ENCODE measurements around the gene PPP2R5C. TPM values are rescaled to one million over a fixed set of nuclear protein-coding genes. Genes with fewer than 3 reads are reported as not detected.

Gene PPP2R5C
- total and polyA plus RNA-seq, 8 donors = 41.6 to 76.1 (median 55.9) TPM

DNA sequence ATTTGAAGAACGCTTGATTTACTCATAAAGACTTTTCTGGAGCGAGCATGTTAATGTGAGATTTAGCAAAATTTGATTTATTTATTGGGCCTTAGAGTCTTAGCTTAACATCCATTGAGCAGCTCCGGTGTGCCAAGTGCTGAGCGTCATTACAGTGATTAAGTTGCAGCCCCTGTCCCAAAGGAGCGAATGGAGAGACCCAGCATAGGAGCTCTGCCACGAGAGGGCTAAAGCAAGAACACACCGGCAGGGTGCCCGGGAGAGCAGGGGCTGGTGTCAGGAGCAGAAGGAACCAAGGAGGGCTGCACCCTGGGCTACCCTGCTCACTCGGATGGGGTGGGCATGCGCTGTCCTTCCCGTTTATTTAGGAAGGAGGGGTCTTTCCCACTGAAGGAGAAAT is 50.6 kb downstream of the PPP2R5C start:
- 29 to 37% methylated on average over 11 of the region's 11 CpGs for WGBS, 2 donors
- peak in 2 of 6 donors; percentile 24 to 44 for DNase-seq
- ATAC-seq = no peak

DNA sequence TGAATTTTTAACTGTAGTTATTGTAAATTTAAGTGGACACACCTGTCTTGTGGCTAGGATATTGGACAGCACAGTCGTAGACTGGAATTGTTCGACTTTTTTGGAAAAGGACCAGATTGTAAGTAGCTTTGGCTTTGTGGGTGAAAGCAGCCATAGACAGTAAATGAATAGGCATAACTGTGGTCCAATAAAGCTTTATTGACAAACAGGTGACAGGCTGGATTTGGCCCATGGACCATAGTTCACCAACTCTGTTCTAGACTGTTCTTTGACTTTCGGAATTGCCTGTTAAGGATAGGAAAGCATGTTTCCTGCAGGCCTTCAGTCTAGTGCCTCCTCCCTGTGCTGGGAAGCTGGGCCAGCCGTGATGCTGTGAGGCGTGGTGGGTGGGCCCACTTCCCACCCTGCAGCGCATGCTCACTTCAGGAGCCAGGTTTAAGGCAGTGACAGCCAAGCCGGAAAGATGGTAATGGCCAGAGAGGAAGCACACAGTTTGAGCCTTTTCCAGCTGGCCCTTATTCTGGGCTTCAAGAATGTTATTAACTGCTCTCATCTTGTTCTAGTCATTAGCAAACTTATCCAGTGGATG is 51.8 kb downstream of the PPP2R5C start:
- Histone ChIP-seq H3K4me1 (peaks cover 8 to 55% (median 54%) of the 10 kb centered on the region in 3 donors), H3K36me3 (no peaks in the 10 kb centered on the region), H3K4me3 (no peak overlapping the region), H3K27ac (peak overlapping the region in 2 of 4 donors; percentile 28 to 46), H3K27me3 (no peaks in the 10 kb centered on the region), H3K9me3 (no peaks in the 10 kb centered on the region)
- FAIRE-seq (no peak), ATAC-seq (no peak), DNase-seq (no peak)
- intact Hi-C loops (cut with DNase I) = loop anchor here in 1 of 3 donors (10.0 kb wide), 1 partner anchor 52 kb away; no protein-coding TSS in a partner anchor
- TF ChIP-seq, protein P1, sequence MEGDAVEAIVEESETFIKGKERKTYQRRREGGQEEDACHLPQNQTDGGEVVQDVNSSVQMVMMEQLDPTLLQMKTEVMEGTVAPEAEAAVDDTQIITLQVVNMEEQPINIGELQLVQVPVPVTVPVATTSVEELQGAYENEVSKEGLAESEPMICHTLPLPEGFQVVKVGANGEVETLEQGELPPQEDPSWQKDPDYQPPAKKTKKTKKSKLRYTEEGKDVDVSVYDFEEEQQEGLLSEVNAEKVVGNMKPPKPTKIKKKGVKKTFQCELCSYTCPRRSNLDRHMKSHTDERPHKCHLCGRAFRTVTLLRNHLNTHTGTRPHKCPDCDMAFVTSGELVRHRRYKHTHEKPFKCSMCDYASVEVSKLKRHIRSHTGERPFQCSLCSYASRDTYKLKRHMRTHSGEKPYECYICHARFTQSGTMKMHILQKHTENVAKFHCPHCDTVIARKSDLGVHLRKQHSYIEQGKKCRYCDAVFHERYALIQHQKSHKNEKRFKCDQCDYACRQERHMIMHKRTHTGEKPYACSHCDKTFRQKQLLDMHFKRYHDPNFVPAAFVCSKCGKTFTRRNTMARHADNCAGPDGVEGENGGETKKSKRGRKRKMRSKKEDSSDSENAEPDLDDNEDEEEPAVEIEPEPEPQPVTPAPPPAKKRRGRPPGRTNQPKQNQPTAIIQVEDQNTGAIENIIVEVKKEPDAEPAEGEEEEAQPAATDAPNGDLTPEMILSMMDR (IDR thresholded peaks at IDR 0.05) = no peak
- 78 to 83% methylated on average over 7 of the region's 7 CpGs for WGBS, 2 donors

More for the DNA sequence above, 50.6 kb downstream of the PPP2R5C start:
- Histone ChIP-seq H3K4me3 (peak overlapping the region in 2 of 4 donors; percentile 5 to 41), H3K27ac (peak overlapping the region in 2 of 4 donors; percentile 28 to 46), H3K27me3 (no peaks in the 10 kb centered on the region), H3K36me3 (no peaks in the 10 kb centered on the region), H3K4me1 (peaks cover 8 to 60% (median 57%) of the 10 kb centered on the region in 3 donors), H3K9me3 (no peaks in the 10 kb centered on the region)
- TF ChIP-seq, protein P1 (IDR thresholded peaks at IDR 0.05) = no peak
- no peak for FAIRE-seq
- intact Hi-C loops (cut with DNase I) = loop anchor here in 1 of 3 donors (10.0 kb wide), 1 partner anchor 53 kb away; no protein-coding TSS in a partner anchor

DNA sequence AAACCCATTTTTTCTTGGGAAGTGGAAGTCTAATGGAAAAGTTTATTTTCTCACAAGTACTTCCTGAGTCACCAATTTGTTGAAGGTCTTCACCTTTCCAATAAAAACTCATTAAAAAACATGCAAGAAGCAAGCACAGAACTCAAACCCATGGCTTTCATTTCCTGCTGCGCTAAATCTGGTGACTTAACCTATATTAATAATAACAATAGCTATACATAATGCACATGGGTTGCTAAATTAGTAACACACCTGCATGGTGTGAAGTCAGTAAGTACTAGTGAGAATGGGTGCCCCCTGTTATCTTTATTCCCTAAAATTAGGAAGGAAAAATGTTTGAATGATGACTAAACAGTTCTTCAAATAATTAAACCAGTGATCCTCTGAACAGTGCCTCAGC is 52.3 kb downstream of the PPP2R5C start:
- intact Hi-C loops (cut with DNase I) = loop anchor here in 1 of 3 donors (10.0 kb wide), 1 partner anchor 51 kb away; no protein-coding TSS in a partner anchor
- Histone ChIP-seq H3K27ac (peak overlapping the region in 1 of 4 donors; percentile 46), H3K4me1 (peaks cover 8 to 50% (median 49%) of the 10 kb centered on the region in 3 donors), H3K27me3 (no peaks in the 10 kb centered on the region), H3K9me3 (no peaks in the 10 kb centered on the region), H3K36me3 (no peaks in the 10 kb centered on the region), H3K4me3 (no peak overlapping the region)
- DNase-seq = no peak
- TF ChIP-seq, protein P1 (IDR thresholded peaks at IDR 0.05) = no peak
- no peak for ATAC-seq
- WGBS, 2 donors = 88 to 95% methylated on average over 1 of the region's 1 CpG
- no peak for FAIRE-seq

DNA sequence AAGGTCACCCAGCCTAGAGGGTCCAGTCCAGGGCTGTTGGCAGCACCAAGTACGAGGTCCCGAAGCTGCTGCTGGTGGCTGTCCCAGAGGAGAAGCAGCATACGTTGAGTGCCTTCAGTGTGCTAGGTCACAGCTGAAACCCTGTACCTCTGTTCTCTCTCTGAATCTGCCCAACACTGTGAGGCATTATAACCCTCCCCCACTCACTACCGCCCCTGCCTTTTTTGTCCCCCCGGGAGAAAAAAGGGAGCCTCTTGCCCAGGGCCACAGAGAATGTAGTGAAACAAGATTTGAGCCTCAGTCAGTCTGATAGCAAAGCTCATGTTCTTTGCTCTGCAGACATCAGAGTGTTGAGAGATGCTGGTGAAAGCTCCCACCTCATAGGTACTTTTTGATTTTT is 53.4 kb downstream of the PPP2R5C start:
- DNase-seq = no peak
- no peak for ATAC-seq
- 15% methylated on average over 5 of the region's 5 CpGs for WGBS, 2 donors
- TF ChIP-seq, protein P1 (IDR thresholded peaks at IDR 0.05) = no peak
- Histone ChIP-seq H3K4me3 (no peak overlapping the region), H3K9me3 (no peaks in the 10 kb centered on the region), H3K27ac (peak overlapping the region; percentile 4 to 36 (median 8)), H3K36me3 (no peaks in the 10 kb centered on the region), H3K4me1 (peaks cover 8 to 47% (median 44%) of the 10 kb centered on the region in 3 donors), H3K27me3 (no peaks in the 10 kb centered on the region)
- intact Hi-C loops (cut with DNase I) = loop anchor here in 1 of 3 donors (10.0 kb wide), 1 partner anchor 50 kb away; no protein-coding TSS in a partner anchor
- FAIRE-seq = no peak

DNA sequence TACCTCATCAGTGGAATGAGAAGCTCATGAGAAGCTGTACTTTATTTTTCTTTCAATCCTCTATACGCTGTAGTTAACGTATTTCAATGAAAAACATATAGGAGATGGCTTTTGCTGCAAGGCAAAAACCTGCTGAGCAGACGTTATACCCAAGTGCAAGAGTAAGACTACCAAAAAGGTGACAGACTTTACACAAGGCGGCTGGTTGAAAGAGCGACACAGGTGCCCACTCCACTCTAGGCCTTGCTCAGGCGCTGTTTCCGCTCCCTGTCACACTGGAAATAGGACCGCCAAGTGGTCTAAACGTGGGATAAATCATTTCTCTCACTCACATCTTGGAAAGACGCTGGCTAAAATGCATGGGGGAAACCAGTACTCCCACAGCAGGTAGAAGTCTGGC is 54.5 kb downstream of the PPP2R5C start:
- intact Hi-C loops (cut with DNase I) = loop anchor here in 1 of 3 donors (10.0 kb wide), 1 partner anchor 49 kb away; no protein-coding TSS in a partner anchor
- no peaks in the 10 kb centered on the region for H3K27me3 ChIP-seq
- H3K9me3 ChIP-seq = no peaks in the 10 kb centered on the region
- DNase-seq = no peak
- FAIRE-seq = no peak
- peaks cover 8 to 47% (median 44%) of the 10 kb centered on the region in 3 donors for H3K4me1 ChIP-seq
- TF ChIP-seq, protein P1 (IDR thresholded peaks at IDR 0.05) = no peak
- no peak for ATAC-seq
- H3K4me3 ChIP-seq = no peak overlapping the region
- WGBS, 2 donors = 89 to 90% methylated on average over 10 of the region's 10 CpGs
- H3K27ac ChIP-seq = no peak overlapping the region
- no peaks in the 10 kb centered on the region for H3K36me3 ChIP-seq

Measured in pancreas (tissue), 10 donors.